GM19324 (cell line): ENCODE data around the gene SNRK.
"Not testable (repeated sequence)": the region's sequence is repeated elsewhere in the genome, so short reads cannot be mapped to it uniquely, and the experiment has no call there.

Experiments used
- ATAC-seq: cut with Tn5 transposase; IDR thresholded peaks from one replicate; pipeline ENCODE4 v1.9.1; 2021; ENCODE audit warnings: mild to moderate bottlenecking, moderate library complexity; ENCODE audit not compliant: unreplicated experiment, low FRiP score

Gene SNRK

DNA sequence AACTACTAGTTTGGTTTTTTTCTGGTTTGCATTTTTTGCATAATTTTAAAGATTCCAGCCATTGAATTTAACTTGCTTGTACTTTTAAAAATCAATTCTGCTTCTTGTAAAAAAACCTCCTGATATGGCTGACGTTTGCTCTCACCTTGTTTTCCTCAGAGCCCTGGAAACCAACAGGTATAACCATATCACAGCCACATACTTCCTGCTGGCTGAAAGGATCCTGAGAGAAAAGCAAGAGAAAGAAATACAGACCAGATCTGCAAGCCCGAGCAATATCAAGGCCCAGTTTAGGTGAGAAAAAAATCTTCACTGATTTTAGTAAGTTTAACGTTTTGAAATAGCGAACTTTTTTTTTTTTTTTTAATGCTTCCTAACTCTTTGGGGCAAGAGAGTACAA lies 56.8 kb downstream of the SNRK start:
- no peak for ATAC-seq

DNA sequence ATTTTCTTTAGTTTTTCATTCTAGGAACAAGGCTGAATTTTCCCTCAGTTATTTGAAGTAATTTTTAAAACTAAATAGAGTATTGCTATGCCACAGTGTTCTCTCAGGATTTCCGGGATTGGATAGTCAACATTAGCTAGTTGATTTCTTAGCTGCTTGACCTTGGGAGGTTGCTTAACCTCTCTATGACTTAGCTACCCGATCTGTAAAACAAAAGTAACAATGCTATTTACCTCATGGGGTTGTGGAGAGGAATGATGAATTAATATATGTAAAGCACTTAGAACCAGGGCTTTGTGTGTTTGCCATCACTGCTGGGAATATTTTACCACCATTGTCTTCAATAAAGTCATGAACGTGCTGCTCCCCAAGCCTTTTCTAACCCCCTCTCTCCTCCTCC lies 57.5 kb downstream of the SNRK start:
- ATAC-seq: no peak

DNA sequence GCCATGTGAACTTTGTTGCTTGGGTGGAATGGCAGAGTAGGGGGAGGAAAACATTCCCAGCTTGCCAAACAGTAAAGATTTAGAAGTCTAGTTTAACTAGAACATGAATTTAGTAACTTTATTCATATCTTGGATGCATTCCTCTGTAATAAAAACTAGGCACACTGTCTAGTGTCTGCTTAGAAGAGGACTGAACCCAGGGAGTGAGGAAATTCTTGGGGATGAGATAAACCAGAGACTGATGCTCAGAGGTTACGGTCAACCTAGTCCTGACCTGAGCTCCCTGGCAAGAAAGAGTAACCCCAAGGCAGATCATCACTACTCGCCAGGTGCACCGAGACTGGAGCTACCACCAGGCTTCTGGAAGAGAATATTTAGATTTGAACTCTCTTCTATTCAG lies 58.2 kb downstream of the SNRK start:
- no peak for ATAC-seq

DNA sequence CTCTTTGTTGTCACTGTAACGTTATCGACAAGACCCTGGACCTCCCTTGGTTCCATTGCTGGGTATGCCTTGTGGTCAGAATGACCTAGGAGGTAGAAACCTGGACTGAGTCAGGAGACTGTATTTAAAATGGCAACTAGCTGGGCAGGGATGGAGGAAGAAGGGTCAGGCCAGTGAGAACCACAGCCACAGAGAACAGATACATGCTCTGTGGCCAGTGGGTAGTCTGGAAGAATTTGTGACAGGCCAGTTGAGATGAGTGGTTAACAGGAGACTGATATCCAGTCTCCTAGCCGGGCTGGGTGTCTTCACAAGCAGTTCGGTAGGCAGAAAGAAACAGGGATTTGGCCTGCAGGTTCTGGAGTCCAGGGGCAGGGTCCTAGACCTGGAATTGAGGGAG lies 58.9 kb downstream of the SNRK start:
- no peak for ATAC-seq

- no peak for ATAC-seq
These were observed 59.5 kb downstream of the SNRK start for GRCh38 chr3:43345877-43346276.

- ATAC-seq: no peak
These were observed 60.8 kb downstream of the SNRK start for GRCh38 chr3:43346978-43347749.

DNA sequence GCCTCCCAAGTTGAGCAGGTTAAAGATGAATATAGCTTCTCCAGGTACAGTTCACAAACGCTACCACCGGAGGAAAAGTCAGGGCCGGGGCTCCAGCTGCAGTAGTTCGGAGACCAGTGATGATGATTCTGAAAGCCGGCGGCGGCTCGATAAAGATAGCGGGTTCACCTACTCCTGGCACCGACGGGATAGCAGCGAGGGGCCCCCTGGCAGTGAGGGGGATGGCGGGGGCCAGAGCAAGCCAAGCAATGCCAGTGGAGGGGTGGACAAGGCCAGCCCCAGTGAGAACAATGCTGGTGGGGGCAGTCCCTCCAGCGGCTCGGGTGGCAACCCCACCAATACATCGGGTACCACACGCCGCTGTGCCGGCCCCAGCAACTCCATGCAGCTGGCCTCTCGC lies 61.4 kb downstream of the SNRK start:
- no peak for ATAC-seq

DNA sequence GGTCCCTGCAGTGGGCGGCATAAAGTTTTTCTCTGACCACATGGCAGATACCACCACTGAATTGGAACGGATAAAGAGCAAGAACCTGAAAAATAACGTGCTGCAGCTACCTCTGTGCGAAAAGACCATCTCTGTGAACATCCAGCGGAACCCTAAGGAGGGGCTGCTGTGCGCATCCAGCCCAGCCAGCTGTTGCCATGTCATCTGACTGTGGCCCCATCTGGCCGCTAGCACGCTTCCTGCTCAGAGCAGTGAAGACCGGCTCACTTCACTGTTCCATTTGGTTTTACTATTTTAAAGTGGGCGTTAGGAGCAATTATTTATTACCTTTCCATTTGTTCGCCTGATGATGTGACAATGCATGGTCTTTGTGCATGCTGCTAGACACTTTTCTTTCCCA lies 62.0 kb downstream of the SNRK start:
- ATAC-seq: no peak

- ATAC-seq: no peak
These were observed 62.7 kb downstream of the SNRK start for GRCh38 chr3:43348852-43349574.

DNA sequence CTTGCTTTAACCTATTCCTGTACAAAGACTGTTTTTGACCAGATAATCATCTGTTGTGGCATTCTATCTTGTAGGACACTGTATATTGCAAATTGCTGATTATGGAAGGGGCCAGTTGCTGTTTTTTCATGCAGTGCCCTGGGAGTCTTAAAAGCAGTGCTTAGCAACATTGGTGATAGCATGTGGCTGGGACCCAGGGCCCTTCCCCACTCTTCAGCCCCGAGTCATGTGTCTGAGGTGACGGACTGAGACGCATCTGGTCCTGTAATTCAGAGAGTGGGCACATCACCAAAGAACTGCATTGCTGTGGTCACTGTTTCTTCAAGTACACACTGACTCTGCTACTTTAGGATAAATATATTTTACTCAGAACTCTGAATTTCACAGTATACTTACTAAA lies 63.4 kb downstream of the SNRK start:
- no peak for ATAC-seq

DNA sequence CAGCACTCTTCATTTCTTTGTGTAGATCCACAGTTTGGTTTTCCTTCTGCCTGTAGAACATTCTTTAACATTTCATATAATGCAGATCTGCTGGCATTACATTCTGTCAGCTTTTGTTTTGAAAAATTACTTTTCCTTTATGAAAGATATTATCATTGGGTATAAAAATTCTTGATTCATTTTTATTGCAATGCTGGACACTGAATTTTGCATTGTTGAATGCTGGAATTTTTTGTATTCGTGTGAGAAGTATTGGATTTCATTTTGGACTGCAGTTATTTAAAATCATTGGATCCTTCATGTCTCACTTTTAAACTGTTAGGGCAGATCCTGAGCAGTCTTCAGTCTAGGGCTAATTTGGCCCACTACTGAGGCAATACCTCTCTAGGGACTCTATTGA lies 67.1 kb downstream of the SNRK start:
- ATAC-seq: no peak

- no peak for ATAC-seq
These were observed 67.8 kb downstream of the SNRK start for GRCh38 chr3:43353923-43354670.

GRCh38 chr3:43356033-43356432 lies 69.7 kb downstream of the SNRK start:
- not testable (repeated sequence) for ATAC-seq

GRCh38 chr3:43361077-43361476 lies 74.7 kb downstream of the SNRK start:
- ATAC-seq: no peak

GRCh38 chr3:43362183-43362582 lies 75.8 kb downstream of the SNRK start:
- no peak for ATAC-seq

DNA sequence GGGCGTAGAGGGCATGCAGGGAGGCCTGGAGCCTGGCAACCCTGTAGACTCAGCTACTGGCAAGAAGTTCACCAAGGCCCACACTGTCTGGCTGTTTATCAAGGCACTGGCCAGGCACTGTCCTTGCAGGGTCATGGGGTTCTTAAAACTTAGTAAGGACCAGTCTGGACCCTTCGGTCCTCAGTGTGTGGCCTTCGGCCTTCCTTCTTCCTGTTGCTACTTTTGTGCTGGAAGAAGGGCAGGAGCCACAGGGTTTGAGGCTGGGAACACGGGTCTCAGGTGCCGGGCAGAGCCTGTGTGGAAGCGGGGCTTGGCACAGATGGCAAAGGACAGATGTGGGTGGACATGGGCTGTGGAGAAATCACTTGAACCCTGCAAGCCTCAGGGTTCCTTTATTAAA lies 76.6 kb downstream of the SNRK start:
- no peak for ATAC-seq

- no peak for ATAC-seq
These were observed 77.4 kb downstream of the SNRK start for GRCh38 chr3:43363621-43364266.

GRCh38 chr3:43364494-43364893 lies 78.2 kb downstream of the SNRK start:
- ATAC-seq: no peak

DNA sequence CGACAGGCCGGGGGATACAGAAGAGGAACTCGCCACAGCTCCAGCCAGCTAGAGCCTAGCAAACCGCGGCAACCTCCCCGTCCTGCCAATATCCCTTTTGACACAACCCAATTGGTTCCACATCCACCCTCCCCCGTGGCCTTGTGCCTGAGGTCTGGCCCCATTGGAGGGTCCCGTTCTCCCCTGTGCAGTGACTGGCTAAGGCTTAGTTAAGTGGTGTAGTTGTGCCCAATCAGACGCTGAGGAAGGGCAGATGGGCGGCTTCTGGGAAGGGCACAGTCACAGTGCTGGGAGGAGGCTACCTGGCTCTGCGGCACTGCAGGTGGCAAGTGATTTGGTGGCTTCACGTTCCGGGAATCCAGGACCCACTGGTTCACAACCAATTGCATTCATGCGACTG lies 78.6 kb downstream of the SNRK start:
- ATAC-seq: no peak

DNA sequence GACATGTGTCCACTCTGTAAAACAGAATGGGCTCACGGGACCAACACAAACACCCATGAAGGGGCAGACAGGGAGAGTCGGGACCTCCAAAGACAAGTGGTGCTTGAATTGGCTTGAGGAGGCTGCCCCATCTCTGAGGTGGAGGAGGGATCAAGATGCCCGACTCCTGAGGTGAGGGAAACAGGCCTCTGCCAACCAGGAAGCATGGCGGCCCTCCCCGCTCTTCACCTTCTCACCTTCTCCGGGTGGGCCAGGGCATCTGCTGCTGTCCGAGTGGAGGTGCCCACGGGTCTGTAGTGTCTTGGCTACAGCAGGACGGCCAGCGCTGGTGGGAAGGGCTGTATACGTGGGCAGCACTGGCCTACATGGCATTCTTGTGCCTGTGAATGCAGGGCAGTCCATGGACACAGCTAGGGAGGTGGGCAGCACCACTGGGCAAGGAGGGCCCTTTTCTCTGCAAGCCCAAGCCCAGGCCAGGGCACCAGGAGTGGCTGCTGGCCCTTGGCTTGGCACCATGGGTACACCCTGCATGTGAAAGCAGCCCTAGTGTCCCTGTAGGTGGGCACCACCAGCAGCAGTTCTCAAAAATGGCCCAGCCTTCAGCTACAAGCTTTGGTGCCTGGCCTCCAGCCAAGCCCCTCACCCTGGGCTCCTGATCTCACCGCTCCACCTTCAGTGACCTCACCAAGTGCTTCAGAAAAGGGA lies 79.4 kb downstream of the SNRK start:
- no peak for ATAC-seq
